Activated CD4-positive, alpha-beta T cell treated with anti-CD3 and anti-CD28 coated beads, Interleukin-2, amount 50 U/mL, for 24 hours (primary cell): ENCODE results near the gene BCR.

ENCODE experiments used
- DNase-seq, 2 donors: peaks; one replicate each; pipeline ENCODE4 v3.0.0-alpha.2; 2020; ENCODE audit warnings: low read depth in 1 of 2, low spot score in 1 of 2

The BCR gene

GRCh38 chr22:23258826-23259170 lies 78.5 kb downstream of the BCR start:
- no peak for DNase-seq

- no peak for DNase-seq
Measured at GRCh38 chr22:23259916-23260644, 79.8 kb downstream of the BCR start.

GRCh38 chr22:23260645-23261581 lies 80.6 kb downstream of the BCR start:
- DNase-seq: no peak

- no peak for DNase-seq
Measured at GRCh38 chr22:23261900-23262450, 81.7 kb downstream of the BCR start.

- no peak for DNase-seq
Measured at GRCh38 chr22:23262518-23263332, 82.4 kb downstream of the BCR start.

GRCh38 chr22:23263651-23264555 lies 83.6 kb downstream of the BCR start:
- DNase-seq: no peak

GRCh38 chr22:23264610-23265367 lies 84.5 kb downstream of the BCR start:
- no peak for DNase-seq

- DNase-seq: no peak
Measured at GRCh38 chr22:23265368-23265700, 85.0 kb downstream of the BCR start.

- no peak for DNase-seq
Measured at GRCh38 chr22:23266780-23267179, 86.5 kb downstream of the BCR start.

- no peak for DNase-seq
Measured at GRCh38 chr22:23267226-23268043, 87.1 kb downstream of the BCR start.

GRCh38 chr22:23268139-23268712 lies 87.9 kb downstream of the BCR start:
- no peak for DNase-seq

- no peak for DNase-seq
Measured at GRCh38 chr22:23268877-23269276, 88.6 kb downstream of the BCR start.

GRCh38 chr22:23269441-23270211 lies 89.3 kb downstream of the BCR start:
- DNase-seq: no peak

- no peak for DNase-seq
Measured at GRCh38 chr22:23270212-23270733, 90.0 kb downstream of the BCR start.

- no peak for DNase-seq
Measured at GRCh38 chr22:23270798-23271596, 90.7 kb downstream of the BCR start.

GRCh38 chr22:23271597-23271908 lies 91.2 kb downstream of the BCR start:
- no peak for DNase-seq

GRCh38 chr22:23272371-23272770 lies 92.1 kb downstream of the BCR start:
- DNase-seq: no peak
